Measurements from ENCODE around the gene TGFB1. TPM values are rescaled to one million over a fixed set of nuclear protein-coding genes. Genes with fewer than 3 reads are reported as not detected.

The TGFB1 gene
- total and polyA plus RNA-seq, 2 of the 13 experiments (the other 11 are each of a cell fraction or from before 2014, with no cell fraction given), result 4.1 to 5.4 TPM

GRCh38 chr19:41325640-41325946 lies 28.1 kb downstream of the TGFB1 start (continued):
- TF ChIP-seq ZNF407 (CRISPR knock-in tag; IDR thresholded peaks at IDR 0.05; ENCODE audit: not compliant biosample characterization), result peak; percentile 28
- no peak for TF ChIP-seq HES4 (CRISPR knock-in tag; IDR thresholded peaks at IDR 0.05; ENCODE audit: borderline replicate concordance)
- TF ChIP-seq ZSCAN29 (CRISPR knock-in tag; conservative IDR thresholded peaks at IDR 0.05), result no peak
- no peak for TF ChIP-seq ZBTB38 (CRISPR knock-in tag; IDR thresholded peaks at IDR 0.05)
- TF ChIP-seq ZSCAN9 (CRISPR knock-in tag; IDR thresholded peaks at IDR 0.05; ENCODE audit: borderline replicate concordance), result 0 out of 2 replicates have a peak, but pooled peaks have one; percentile 18
- TF ChIP-seq ZNF275 (CRISPR knock-in tag; IDR thresholded peaks at IDR 0.05; ENCODE audit: borderline replicate concordance), result no peak
- no peak for TF ChIP-seq GTF3A (CRISPR knock-in tag; conservative IDR thresholded peaks at IDR 0.05)
- 0 out of 2 replicates have a peak, but pooled peaks have one; percentile 7 for TF ChIP-seq ZC3H13 (CRISPR knock-in tag; IDR thresholded peaks at IDR 0.05)
- no peak for TF ChIP-seq GATAD1 (CRISPR knock-in tag; IDR thresholded peaks at IDR 0.05)
- TF ChIP-seq HOXA7 (CRISPR knock-in tag; IDR thresholded peaks at IDR 0.05), result no peak
- TF ChIP-seq ZFYVE20 (CRISPR knock-in tag; IDR thresholded peaks at IDR 0.05; ENCODE audit: borderline replicate concordance, low read depth), result no peak
- no peak for TF ChIP-seq NONO (IDR thresholded peaks at IDR 0.05)
- peak; percentile 58; the same call in 1 of the 2 replicates for TF ChIP-seq NONO (CRISPR knock-in tag; conservative IDR thresholded peaks at IDR 0.05)
- TF ChIP-seq PCBP2 (optimal IDR thresholded peaks at IDR 0.05; ENCODE audit: low read depth, low read length, poor library complexity, severe bottlenecking), result peak; percentile 4
- TF ChIP-seq ZNF33A (CRISPR knock-in tag; IDR thresholded peaks at IDR 0.05; ENCODE audit: borderline replicate concordance), result no peak
- 0 out of 2 replicates have a peak, but pooled peaks have one; percentile 41 for TF ChIP-seq ZNF235 (CRISPR knock-in tag; IDR thresholded peaks at IDR 0.05; ENCODE audit: borderline replicate concordance)
- TF ChIP-seq HOXA5 (CRISPR knock-in tag; IDR thresholded peaks at IDR 0.05), result no peak
- no peak for TF ChIP-seq MTF2 (CRISPR knock-in tag; IDR thresholded peaks at IDR 0.05; ENCODE audit: borderline replicate concordance)
- no peak for TF ChIP-seq ADNP (CRISPR knock-in tag; IDR thresholded peaks at IDR 0.05)
- 0 out of 2 replicates have a peak, but pooled peaks have one; percentile 14 for TF ChIP-seq ZBTB37 (CRISPR knock-in tag; IDR thresholded peaks at IDR 0.05)
- no peak for TF ChIP-seq NKX3-1 (CRISPR knock-in tag; IDR thresholded peaks at IDR 0.05)
- no peak for TF ChIP-seq ZNF264 (CRISPR knock-in tag; IDR thresholded peaks at IDR 0.05)

Data from HepG2 (cell line).